Glutamatergic neuron (in vitro differentiated cells): ENCODE results near the gene VSTM2B. TPM values are rescaled to one million over a fixed set of nuclear protein-coding genes. Genes with fewer than 3 reads are reported as not detected.
A peak's percentile ranks its signal among the peaks of the same experiment; 100 is the strongest.

ENCODE experiments used
- DNase-seq: peaks from one replicate; pipeline ENCODE4 v3.0.0; 2022
- H3K27ac Mint-ChIP-seq: one replicate; pipeline ENCODE4 v1.8.0; 2020; ENCODE audit warnings: mild to moderate bottlenecking, mixed read lengths, inconsistent platforms; ENCODE audit not compliant: unreplicated experiment
- H3K27me3 Mint-ChIP-seq: one replicate; pipeline ENCODE4 v1.8.0; 2020; ENCODE audit warnings: mild to moderate bottlenecking, moderate library complexity, mixed read lengths, inconsistent platforms; ENCODE audit not compliant: unreplicated experiment
- H3K36me3 Mint-ChIP-seq: one replicate; pipeline ENCODE4 v1.8.0; 2020; ENCODE audit warnings: mild to moderate bottlenecking, mixed read lengths, inconsistent platforms; ENCODE audit not compliant: unreplicated experiment
- H3K4me1 Mint-ChIP-seq: one replicate; pipeline ENCODE4 v1.8.0; 2020; ENCODE audit warnings: mild to moderate bottlenecking, low read depth, mixed read lengths, inconsistent platforms; ENCODE audit not compliant: unreplicated experiment
- H3K4me3 Mint-ChIP-seq: one replicate; pipeline ENCODE4 v1.8.0; 2020; ENCODE audit warnings: mild to moderate bottlenecking, mixed read lengths, inconsistent platforms; ENCODE audit not compliant: unreplicated experiment
- H3K9me3 Mint-ChIP-seq: one replicate; pipeline ENCODE4 v1.8.0; 2020; ENCODE audit warnings: mild to moderate bottlenecking, moderate library complexity, mixed read lengths, inconsistent platforms; ENCODE audit not compliant: unreplicated experiment
- CTCF ChIP-seq: fragments of 200-600 bp; sonication (generic); IDR thresholded peaks from one replicate; pipeline ENCODE4 v1.5.0; 2021; ENCODE audit not compliant: partially characterized antibody, unreplicated experiment
- total RNA-seq: library from RNA; stranded (reverse); fragmentation: NEBNext Ultra II Directional; extraction: Animal tissue kit (Norgen Biotek cat#: 25700); gene quantifications from one replicate; pipeline ENCODE4 v1.2.1, GENCODE V29; 2021; ENCODE audit not compliant: unreplicated experiment

VSTM2B gene
- total RNA-seq, 1 donor from 2014 or later = 16.6 TPM

- Mint-ChIP-seq H3K9me3 (peaks cover 8% of the 10 kb centered on the region), H3K4me1 (peaks cover 3% of the 10 kb centered on the region), H3K4me3 (peak within 1 kb of the TSS; percentile 100), H3K27me3 (peaks cover 5% of the 10 kb centered on the region), H3K27ac (peak within 1 kb of the TSS; percentile 100), H3K36me3 (no peaks in the 10 kb centered on the region)
- TF ChIP-seq CTCF = no peak
- DNase-seq = peak; percentile 99
Observed at GRCh38 chr19:29605653-29606419, 80.0 kb downstream of the VSTM2B start, which contains the start of gene POP4. POP4 (plus strand) TSS chr19:29606283; CDS start chr19:29606319, 36 bp downstream.

GRCh38 chr19:29606420-29606747 is 80.6 kb downstream of the VSTM2B start:
- Mint-ChIP-seq H3K9me3 (peaks cover 8% of the 10 kb centered on the region), H3K27me3 (peaks cover 5% of the 10 kb centered on the region), H3K27ac (peak overlapping the region; percentile 100), H3K36me3 (no peaks in the 10 kb centered on the region), H3K4me3 (peak overlapping the region; percentile 100), H3K4me1 (peaks cover 3% of the 10 kb centered on the region)
- TF ChIP-seq CTCF = no peak
- DNase-seq = no peak

GRCh38 chr19:29609636-29610035 is 83.8 kb downstream of the VSTM2B start:
- no peak for DNase-seq
- peaks cover 3% of the 10 kb centered on the region for H3K4me1 Mint-ChIP-seq
- H3K9me3 Mint-ChIP-seq = peaks cover 8% of the 10 kb centered on the region
- H3K27ac Mint-ChIP-seq = no peak overlapping the region
- H3K27me3 Mint-ChIP-seq = peaks cover 5% of the 10 kb centered on the region
- H3K4me3 Mint-ChIP-seq = no peak overlapping the region
- TF ChIP-seq CTCF = no peak
- H3K36me3 Mint-ChIP-seq = peaks cover 5% of the 10 kb centered on the region

- Mint-ChIP-seq H3K9me3 (peaks cover 8% of the 10 kb centered on the region), H3K27me3 (peaks cover 5% of the 10 kb centered on the region), H3K27ac (no peak overlapping the region), H3K36me3 (peaks cover 5% of the 10 kb centered on the region), H3K4me1 (peaks cover 3% of the 10 kb centered on the region), H3K4me3 (no peak overlapping the region)
- DNase-seq = no peak
- no peak for TF ChIP-seq CTCF
Observed at GRCh38 chr19:29610213-29610573, 84.4 kb downstream of the VSTM2B start.

- Mint-ChIP-seq H3K4me3 (no peak overlapping the region), H3K27ac (no peak overlapping the region), H3K27me3 (peaks cover 7% of the 10 kb centered on the region), H3K36me3 (peaks cover 5% of the 10 kb centered on the region), H3K4me1 (peaks cover 3% of the 10 kb centered on the region), H3K9me3 (peaks cover 7% of the 10 kb centered on the region)
- peak; percentile 86 for DNase-seq
- TF ChIP-seq CTCF = peak; percentile 78
Observed at GRCh38 chr19:29610574-29611271, 84.9 kb downstream of the VSTM2B start.
